Choroid plexus epithelial cell (primary cell): ENCODE results near the gene DNAH14.
"Not testable (repeated sequence)": the region's sequence is repeated elsewhere in the genome, so short reads cannot be mapped to it uniquely, and the experiment has no call there.

ENCODE experiments used
- DNase-seq: peaks from one replicate; pipeline ENCODE4 v3.0.0-alpha.2; 2010; ENCODE audit warnings: low read depth
- H3K4me3 ChIP-seq: 2 replicates; pipeline ENCODE4 v1.5.1; 2011; ENCODE audit warnings: low read depth, mild to moderate bottlenecking, control low read depth, low read length, moderate library complexity
- CTCF ChIP-seq: conservative IDR thresholded peaks from 2 replicates; pipeline ENCODE4 v1.5.1; 2011; ENCODE audit warnings: low read depth, mild to moderate bottlenecking, control low read depth, inconsistent platforms, low read length, moderate library complexity

Gene DNAH14

GRCh38 chr1:224938652-224939051, 9.2 kb downstream of the DNAH14 start:
- no peak for TF ChIP-seq CTCF
- DNase-seq, result no peak
- H3K4me3 ChIP-seq, result no peak overlapping the region

- peak; percentile 21 for DNase-seq
- TF ChIP-seq CTCF, result no peak
- no peak overlapping the region for H3K4me3 ChIP-seq
These were observed 10.5 kb downstream of the DNAH14 start for GRCh38 chr1:224939844-224940425.

- not testable (repeated sequence) for DNase-seq, H3K4me3 ChIP-seq
These were observed 11.3 kb downstream of the DNAH14 start for GRCh38 chr1:224940735-224941134.

- H3K4me3 ChIP-seq, DNase-seq: not testable (repeated sequence)
These were observed 16.3 kb downstream of the DNAH14 start for GRCh38 chr1:224945651-224946348.

GRCh38 chr1:224946349-224946691, 16.8 kb downstream of the DNAH14 start:
- not testable (repeated sequence) for DNase-seq, H3K4me3 ChIP-seq

- TF ChIP-seq CTCF, result no peak
- no peak for DNase-seq
- H3K4me3 ChIP-seq, result no peak overlapping the region
These were observed 28.2 kb downstream of the DNAH14 start for GRCh38 chr1:224957696-224958095.

- DNase-seq, result no peak
- H3K4me3 ChIP-seq, result no peak overlapping the region
- no peak for TF ChIP-seq CTCF
These were observed 29.0 kb downstream of the DNAH14 start for GRCh38 chr1:224958490-224958889.

GRCh38 chr1:224959115-224959514, 29.6 kb downstream of the DNAH14 start:
- DNase-seq, result no peak
- no peak for TF ChIP-seq CTCF
- no peak overlapping the region for H3K4me3 ChIP-seq
